HG03135 (cell line): Measurements from ENCODE around the gene RPTN.

Source experiments
- ATAC-seq: cut with Tn5 transposase; IDR thresholded peaks from one replicate; pipeline ENCODE4 v1.9.1; 2021; ENCODE audit warnings: mild to moderate bottlenecking, moderate library complexity; ENCODE audit not compliant: unreplicated experiment

The RPTN gene

DNA sequence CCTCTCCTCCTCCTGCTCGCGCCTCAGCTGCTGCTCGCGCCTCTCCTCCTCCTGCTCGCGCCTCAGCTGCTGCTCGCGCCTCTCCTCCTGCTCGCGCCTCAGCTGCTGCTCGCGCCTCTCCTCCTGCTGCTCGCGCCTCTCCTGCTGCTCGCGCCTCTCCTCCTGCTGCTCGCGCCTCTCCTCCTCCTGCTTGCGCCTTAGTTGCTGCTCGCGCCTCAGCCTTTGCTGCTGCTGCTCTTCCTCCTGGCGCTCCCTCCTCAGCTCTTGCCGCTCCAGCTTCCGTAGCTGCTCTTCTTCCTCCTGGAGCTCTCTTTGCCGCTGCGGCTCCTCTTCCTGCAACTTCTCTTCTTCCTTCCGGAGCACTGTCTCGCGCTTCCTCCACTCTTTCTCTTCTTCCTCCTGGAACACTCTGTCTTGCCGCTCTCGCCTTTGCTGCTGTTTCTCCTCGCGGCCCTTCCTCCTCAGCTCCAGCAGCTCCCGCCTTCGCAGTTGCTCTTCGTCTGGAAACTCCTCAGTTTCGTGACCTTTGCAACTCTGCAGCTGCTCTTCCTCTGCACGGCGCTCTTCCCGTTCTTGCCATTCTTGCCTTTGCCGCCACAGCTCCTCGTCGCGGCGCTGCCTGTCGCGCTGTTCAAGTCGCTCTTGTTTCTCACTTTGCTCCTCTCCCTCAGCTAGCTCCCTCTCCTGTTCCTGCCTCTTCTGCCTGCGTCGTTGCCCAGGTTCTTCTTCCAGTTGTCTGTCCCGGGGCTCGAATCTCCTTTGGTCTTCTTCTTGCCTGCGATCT is 46.7 kb downstream of the RPTN start:
- no peak for ATAC-seq

DNA sequence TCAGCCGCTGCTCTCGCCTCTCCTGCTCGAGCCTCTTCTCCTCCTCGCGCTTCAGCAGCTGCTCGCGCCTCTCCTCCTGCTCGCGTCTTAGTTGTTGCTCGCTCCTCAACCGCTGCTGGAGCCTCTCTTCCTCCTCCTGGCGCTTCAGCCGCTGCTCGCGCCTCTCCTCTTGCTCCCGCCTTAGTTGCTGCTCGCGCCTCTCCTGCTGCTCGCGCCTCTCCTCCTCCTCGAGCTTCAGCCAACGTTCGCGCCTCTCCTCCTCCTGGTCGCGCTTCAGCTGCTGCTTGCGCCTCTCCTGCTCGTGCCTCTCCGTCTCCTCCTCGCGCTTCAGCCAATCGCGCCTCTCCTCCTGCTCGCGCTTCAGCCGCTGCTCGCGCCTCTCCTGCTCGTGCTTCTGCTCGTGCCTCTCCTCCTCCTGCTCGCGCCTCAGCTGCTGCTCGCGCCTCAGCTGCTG is 47.5 kb downstream of the RPTN start:
- no peak for ATAC-seq

- no peak for ATAC-seq
Measured at GRCh38 chr1:152110860-152111514, 48.0 kb downstream of the RPTN start.

DNA sequence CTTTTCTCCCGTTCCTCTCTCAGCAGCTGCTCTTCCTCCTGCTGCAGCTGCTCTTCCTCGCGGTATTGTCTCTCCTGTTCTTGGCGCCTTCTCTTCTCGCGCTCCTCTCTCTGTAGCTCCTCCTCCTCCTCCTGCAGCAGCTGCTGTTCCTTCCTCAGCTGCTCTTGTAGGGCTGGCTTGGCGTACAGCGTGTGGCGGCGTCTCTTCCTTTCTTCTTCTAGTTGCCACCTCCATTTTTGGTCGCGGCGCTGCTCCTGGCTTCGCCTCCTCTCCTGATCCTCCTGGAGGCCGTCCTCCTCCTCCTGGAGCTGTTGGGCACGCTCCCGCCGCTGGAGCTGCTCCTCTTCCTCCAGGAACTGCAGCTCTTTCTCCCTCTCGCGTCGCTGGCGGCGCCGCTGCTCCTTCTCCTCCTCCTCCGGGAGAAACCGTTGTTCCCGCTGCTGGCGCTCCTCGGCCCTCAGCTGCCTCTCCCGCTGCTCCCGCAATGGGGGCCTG is 48.6 kb downstream of the RPTN start:
- ATAC-seq = no peak

DNA sequence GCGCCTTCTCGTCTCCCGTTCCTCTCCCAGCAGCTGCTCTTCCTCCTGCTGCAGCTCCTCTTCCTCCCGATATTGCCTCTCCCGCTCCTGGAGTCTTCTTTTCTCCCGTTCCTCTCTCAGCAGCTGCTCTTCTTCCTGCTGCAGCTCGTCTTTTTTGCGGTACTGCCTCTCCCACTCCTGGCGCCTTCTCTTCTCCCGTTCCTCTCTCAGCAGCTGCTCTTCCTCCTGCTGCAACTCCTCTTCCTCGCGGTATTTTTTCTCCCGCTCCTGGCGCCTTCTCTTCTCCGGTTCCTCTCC is 49.1 kb downstream of the RPTN start:
- ATAC-seq = no peak

GRCh38 chr1:152109231-152109997 is 49.6 kb downstream of the RPTN start:
- no peak for ATAC-seq

DNA sequence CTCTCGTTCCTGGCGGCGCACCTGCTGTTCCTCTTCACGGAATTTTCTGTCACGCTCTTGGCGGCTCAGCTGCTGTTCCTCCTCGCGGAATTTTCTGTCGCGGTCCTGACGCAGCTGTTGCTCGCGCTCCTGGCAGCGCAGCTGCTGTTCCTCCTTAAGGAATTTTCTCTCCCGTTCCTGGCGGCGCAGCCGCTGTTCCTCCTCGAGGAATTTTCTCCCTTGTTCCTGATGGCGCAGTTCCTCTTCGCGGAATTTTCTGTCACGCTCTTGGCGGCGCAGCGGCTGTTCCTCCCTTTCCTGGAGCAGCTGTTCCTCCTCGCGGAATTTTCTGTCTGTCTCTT is 50.2 kb downstream of the RPTN start:
- no peak for ATAC-seq

DNA sequence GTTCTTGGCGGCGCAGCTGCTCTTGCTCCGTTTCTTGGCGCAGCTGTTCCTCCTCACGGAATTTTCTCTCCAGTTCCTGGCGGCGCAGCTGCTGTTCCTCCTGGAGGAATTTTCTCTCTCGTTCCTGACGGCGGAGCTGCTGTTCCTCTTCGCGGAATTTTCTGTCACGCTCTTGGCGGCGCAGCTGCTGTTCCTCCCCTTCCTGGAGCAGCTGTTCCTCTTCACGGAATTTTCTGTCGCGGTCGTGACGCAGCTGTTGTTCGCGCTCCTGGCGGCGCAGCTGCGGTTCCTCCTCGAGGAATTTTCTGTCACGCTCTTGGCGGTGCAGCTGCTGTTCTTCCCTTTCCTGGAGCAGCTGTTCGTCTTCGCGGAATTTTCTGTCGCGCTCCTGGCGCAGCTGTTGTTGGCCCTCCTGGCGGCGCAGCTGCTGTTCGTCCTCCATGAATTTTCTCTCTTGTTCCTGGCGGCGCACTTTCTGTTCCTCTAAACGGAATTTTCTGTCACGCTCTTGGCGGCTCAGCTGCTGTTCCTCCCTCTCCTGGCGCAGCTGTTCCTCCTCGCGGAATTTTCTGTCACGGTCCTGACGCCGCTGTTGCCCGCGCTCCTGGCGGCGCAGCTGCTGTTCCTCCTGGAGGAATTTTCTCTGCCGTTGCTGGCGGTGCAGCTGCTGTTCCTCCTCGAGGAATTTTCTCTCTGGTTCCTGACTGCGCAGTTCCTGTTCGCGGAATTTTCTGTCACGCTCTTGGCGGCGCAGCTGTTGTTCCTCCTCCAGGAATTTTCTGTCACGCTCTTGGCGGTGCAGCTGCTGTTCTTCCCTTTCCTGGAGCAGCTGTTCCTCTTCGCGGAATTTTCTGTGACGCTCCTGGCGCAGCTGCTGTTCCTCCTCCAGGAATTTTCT is 50.8 kb downstream of the RPTN start:
- no peak for ATAC-seq

DNA sequence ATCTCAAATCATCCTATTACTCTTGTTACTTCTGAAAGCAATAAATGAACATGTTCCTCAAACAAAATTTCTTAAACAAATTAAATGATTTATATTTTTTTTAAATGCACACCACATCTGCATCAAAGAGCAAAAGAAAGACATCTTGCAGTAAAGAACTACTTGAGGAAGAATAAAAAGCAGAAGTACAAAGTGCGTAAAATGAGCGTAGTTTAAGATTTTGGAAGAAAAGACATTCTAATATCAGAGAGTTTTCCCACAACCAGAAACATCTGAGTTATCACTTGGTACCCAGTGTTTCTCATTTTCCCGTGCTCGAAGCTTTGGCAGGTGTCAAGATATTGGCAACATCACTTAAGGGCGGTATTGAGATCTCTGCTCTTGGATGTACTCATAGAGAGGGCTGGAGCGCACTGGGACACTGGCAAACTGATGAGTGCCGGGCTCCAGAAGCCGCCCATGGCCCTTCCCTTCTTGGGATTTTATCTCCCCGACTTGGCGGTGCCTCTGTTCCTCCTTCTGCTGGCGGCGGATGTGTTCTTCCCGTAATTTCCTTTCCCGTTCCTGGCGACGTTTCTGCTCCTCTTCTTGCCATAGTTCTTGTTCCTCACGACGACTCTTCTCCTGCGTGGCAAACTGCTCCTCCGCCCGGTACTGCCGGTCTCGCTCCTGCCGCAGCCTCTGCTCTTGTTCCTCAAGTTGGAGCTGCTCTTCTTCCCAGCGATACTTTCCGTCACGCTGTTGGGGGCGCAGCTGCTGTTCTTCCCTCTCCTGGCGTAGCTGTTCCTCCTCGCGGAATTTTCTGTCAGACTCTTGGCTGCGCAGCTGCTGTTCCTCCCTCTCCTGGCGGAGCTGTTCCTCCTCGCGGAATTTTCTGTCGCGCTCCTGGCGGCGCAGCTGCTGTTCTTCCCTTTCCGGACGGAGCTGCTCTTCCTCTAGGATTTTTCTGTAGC is 51.7 kb downstream of the RPTN start:
- no peak for ATAC-seq

- no peak for ATAC-seq
Measured at GRCh38 chr1:152104854-152105253, 54.2 kb downstream of the RPTN start.
